GM21526 (cell line): ENCODE results near the gene HNRNPA0.

ENCODE experiments used
- ATAC-seq: cut with Tn5 transposase; IDR thresholded peaks from one replicate; pipeline ENCODE4 v1.9.1; 2021; ENCODE audit warnings: moderate library complexity; ENCODE audit not compliant: unreplicated experiment, low FRiP score

Gene HNRNPA0

DNA sequence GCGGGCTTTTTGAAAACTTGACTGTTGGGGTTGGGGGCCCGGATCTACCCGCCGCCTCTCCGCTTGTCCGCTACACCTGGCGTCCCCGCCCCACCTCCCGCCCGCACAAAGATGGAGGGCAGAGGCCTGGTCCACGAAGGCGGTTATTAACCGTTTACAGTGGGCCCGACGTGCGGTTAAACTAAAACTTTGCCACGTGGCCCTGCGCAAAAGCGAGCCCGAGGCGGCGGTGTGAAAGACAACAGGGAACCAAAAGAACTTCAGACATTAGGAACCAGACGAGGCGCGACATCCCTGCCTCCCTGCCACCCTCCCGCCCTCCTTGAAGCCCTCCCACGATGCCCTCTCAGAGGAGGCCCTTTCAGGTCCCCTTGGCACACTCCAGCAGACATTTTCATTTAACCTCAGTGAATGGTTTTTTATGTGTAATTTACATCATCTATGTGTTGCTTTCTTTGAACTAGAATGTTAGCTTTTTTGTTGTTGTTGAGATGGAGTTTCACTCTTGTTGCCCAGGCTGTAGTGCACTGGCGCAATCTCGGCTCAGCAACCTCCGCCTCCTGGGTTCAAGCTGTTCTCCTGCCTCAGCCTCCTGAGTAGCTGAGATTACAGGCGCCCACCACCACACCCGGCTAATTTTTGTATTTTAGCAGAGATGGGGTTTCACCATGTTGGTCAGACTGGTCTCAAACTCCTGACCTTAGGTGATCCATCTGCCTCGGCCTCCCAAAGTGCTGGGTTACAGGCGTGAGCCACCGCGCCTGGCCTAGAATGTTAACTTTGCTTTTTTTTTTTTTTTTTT lies 999 bp upstream of the HNRNPA0 start:
- ATAC-seq, result no peak

- peak; percentile 16 for ATAC-seq
These were observed 424 bp downstream of the HNRNPA0 start for GRCh38 chr5:137753691-137754187.

GRCh38 chr5:137752905-137753690 lies 1.1 kb downstream of the HNRNPA0 start:
- ATAC-seq, result no peak

DNA sequence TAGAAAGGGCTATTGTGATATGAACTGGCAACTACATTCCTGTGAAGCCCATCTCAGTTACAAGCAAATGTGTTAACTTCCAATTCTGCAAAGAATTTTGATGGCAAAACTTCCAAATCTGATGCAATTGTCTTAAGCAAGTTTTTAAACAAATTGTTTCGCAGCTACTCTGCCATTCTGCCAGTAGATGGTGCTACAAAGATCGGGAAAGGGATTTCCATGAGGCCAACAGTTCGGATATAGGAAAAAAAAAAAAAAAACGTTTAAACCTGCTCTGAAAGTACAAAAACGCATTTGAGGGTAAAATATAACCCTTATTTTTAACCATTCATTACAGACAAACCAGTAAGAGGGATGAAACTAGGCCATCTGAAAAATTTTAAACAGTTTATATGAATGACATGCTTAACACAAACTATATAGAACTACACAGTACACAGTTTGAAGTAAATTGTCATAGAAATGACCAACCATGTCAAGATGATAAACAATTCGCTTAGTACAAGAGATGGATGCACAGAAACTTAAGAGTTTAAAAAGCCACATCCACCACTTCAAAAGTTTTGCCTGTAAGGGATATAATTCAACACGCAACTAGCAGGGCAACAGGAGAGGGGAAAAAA lies 2.2 kb downstream of the HNRNPA0 start:
- no peak for ATAC-seq

GRCh38 chr5:137750436-137750835 lies 3.7 kb downstream of the HNRNPA0 start:
- ATAC-seq, result no peak

DNA sequence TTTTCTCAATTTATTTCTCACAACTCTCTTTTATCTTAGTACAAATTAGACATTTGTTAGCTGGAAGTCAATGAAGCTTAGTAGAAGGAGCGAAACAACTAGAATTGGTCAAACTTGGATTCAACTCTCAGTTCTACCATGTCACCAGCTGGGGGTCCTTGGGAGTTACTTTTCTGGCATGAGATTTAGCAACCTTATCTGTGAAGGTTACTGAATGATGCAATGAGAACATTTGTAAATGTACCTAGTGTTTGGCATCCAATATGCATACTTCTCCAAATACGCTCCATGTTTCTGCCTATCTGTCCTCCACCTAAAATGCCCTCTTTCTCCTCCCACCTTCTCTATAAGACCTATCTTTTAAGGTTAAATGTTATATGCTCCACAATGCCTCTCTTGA lies 6.3 kb downstream of the HNRNPA0 start:
- no peak for ATAC-seq

GRCh38 chr5:137743031-137743640 lies 11.0 kb downstream of the HNRNPA0 start:
- peak; percentile 52 for ATAC-seq

- ATAC-seq, result no peak
These were observed 12.4 kb downstream of the HNRNPA0 start for GRCh38 chr5:137741718-137742117.

DNA sequence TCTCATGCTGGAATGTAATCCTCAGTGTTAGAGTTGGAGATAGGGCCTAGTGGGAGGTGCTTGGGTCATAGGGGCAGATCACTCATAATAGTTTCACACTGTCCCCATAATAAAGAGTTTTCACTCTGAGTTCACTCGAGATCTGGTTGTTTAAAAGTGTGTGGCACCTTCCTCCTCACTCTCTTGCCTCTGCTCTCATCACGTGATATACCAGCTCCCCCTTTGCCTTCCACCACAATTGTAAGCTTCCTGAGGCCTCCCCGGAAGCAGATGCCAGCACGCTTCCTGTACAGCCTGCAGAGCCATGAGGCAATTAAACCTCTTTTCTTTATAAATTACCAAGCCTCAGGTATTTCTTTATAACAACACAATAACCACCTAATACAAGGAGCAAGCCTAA lies 14.4 kb downstream of the HNRNPA0 start:
- no peak for ATAC-seq

DNA sequence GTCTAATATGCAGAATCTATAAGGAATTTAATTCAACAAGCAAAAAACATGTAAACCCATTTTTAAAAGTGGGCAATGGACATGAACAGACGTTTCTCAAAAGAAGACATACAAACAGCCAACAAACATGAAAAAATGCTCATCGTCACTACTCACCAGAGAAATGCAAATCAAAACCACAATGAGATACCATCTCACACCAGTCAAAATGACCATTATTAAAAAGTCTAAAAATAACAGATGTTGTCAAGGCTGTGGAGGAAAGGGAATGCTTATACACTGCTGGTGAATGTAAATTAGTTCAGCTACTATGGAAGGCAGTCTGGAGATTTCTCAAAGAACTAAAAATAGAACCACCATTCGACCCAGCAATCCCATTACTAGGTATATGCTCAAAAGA lies 15.2 kb downstream of the HNRNPA0 start:
- no peak for ATAC-seq

DNA sequence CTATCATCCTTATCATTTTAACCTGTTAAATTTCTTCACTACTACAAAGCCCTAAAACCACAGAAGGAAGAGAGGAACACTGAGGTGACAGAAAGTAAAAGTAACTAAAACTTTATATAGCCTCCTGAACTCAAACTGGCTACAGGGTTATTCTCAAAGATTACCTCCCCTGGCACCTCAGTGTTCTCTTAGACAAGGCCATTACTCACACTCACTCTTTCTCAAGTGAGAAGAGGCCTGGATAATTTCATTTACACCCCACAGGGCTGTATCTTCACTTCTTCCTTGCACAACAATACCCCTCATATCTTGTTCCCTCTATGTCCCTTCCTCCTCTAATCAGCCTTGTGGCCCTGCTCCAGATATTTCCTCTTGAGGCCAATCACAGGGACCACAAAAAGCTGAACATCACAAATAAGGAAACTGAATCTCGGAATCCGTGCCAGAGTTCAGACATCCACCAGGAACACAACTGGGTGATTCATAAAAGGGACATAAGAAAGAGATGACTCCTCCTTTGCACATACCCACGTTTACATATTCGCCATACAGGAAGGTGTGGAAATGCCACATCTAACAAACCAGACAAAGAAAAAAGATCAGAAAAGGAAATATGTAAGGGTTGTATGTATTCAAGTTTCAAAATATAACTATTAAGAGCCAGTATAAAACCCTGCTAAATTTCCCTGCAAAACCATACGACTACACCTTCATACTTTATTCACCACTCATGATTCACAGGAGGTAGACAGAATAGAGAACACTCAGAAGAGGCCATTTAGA lies 16.6 kb downstream of the HNRNPA0 start:
- ATAC-seq, result no peak

- ATAC-seq, result no peak
These were observed 17.7 kb downstream of the HNRNPA0 start for GRCh38 chr5:137736496-137736895.

DNA sequence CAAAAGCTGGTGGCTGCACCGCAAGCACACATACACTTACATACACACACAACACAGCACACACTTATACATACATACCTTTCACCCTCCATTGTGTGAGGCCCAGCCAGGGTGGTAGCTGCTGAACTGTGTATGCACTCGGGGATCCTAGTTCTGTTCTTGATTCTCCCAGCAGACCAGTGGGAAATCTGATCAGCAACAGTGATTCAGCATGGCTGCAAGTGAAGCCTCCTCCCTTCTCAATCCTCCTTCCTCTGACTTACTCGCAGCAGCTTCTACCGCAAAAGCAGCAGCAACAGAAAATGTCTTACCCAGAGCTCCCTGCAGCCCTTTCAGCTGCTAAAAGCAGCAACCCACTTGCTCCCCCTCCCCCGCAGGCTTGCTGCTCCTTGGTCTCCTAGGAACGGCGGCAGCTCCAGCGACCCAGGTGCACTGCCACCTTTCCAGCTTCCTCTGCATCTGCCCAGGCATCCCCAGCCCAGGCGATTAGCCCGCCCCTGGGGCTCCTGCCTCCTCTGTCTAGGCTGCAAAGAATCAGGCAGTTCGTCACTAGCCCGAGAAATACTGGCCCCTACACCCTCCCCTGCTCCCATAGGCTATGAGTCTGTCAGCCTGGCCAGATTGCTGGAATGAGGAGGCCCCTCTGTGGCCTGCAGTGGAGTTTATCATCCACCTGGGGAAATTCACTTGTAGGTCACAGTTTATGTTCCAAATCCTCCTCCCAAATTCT lies 18.4 kb downstream of the HNRNPA0 start, which contains the start of gene KLHL3:
TSS of gene KLHL3 (minus strand) at position 535 of the 730 bp plus-strand sequence. CDS start at position 92, 443 bp downstream.
- peak; percentile 61 for ATAC-seq

GRCh38 chr5:137734962-137735554 lies 19.1 kb downstream of the HNRNPA0 start:
- no peak for ATAC-seq

- ATAC-seq, result no peak
These were observed 19.8 kb downstream of the HNRNPA0 start for GRCh38 chr5:137734331-137734730.

DNA sequence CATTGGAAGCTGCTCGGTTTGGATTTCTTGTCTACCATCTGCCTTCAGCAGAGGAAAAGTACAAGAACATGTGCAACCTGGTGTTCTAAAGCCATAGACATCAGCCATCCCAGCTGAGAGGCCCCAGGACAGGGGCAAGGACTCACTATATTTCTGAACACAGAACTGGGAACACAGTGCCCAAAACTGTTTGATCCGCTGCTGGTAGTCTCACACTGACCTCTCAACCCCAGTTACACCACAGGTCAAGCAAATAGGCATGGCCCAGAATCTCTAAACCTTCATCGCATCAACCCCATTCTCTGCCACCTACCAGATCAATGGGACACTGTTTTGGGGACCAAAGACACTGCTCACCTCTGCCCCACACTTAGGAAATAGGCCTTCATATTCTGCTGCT lies 20.2 kb downstream of the HNRNPA0 start:
- no peak for ATAC-seq

GRCh38 chr5:137733006-137733405 lies 21.2 kb downstream of the HNRNPA0 start:
- ATAC-seq, result no peak

GRCh38 chr5:137731176-137731575 lies 23.0 kb downstream of the HNRNPA0 start:
- ATAC-seq, result no peak

DNA sequence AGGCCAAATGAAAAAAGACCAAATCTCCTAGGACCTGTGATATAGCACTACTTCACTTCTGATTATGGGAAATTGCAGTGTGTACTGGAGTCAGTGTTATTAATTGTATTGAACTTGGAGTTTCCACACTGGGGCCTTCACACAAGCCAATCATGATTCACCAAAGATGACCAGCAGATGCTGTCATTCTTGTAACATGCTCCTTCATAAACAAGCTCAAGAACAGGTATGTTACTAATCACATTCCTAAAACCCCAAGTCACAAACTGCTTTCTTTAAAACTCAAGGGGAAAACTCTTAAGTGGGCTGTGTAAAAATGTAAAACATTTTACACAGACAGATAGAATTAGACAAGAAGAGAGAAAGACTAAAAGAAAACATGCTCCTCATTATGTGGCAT lies 23.8 kb downstream of the HNRNPA0 start:
- ATAC-seq, result no peak
